SW 1271 (cell line): ENCODE results near the gene APOB.
A peak's percentile ranks its signal among the peaks of the same experiment; 100 is the strongest.

Experiments used
- DNase-seq, 2 experiments: peaks; one replicate each; lab custom pipeline; 2025; lab: John Stamatoyannopoulos, UW

The APOB gene

DNA sequence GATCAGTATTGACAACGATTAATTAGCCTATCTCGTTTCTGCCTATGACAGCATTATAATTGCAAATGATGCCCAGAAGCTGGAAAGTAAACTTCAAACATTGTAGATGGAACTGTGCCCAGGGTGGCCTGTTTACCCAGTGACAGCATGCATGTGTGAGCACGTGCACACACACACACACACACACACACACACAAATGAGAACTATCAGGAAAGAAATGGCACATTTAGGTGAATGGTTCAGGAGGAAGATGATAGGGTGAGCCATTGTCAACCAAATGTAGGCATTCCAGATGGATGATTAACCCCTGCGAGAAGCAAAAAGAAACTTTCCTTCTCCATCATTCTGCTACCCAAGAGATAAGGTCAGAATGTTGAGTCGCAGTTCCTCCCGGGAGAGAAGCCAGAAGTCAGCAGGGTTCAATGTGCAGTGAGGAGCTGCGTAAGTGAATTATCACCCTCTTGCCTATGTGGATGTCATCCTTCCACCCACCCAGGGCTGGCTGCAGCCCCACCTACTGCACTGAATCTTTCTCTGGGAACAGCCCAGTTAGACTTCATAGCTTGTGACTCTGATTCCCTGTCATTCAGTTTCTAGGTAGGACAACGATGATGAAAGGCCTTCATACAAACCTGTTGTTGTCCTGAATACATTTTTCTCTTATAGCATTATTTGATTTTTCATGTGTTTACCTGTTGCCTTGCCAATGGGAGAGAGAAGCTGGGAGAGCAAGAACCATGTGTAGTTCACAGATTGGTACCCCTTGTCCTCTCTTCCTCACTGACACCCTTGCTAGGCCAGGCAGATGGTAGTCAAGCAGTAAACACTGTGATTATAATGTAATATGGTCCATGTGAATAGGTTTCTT, 3.5 kb upstream of the APOB start:
- no peak for DNase-seq

GRCh38 chr2:21046506-21046905, 2.6 kb upstream of the APOB start:
- no peak for DNase-seq

GRCh38 chr2:21044694-21045371, 960 bp upstream of the APOB start:
- no peak for DNase-seq

GRCh38 chr2:21042958-21043743, 722 bp downstream of the APOB start:
- peak; percentile 4 to 55 for DNase-seq

- no peak for DNase-seq
Observed at GRCh38 chr2:21042708-21042957, 1.2 kb downstream of the APOB start.

DNA sequence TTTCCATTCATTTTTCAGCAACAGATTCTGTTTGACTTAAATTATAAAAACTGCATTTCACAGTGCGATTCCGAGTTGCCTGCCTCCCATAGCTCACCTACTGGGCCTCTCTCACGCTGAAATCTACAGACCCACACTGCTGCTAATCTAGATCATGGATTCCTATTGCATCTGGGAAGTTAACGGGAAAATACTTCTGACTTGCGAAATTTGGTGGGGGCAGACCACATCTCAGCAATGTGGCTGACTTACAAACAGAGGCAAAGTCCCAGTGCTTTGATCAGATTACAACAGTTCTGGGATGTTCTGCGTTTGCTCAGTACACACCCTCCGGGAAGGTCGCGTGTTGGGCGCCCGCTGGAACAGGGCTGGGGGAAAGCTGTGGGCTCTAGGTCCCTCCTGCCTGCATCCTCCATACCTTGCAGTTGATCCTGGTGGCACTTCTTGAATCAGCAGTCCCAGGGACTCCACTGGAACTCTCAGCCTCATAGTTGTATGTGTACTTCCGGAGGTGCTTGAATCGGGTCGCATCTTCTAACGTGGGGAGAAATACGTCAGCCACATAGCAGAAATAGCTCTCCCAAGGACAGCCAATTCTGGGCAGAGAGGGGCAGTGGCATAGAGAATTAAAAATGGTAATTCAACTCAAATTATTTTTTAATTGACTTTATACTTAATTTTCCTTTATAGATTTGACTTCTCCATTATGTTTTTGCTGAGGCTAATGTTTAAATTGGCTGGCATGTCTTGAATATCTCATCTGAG, 1.7 kb downstream of the APOB start:
- no peak for DNase-seq

GRCh38 chr2:21041462-21041861, 2.4 kb downstream of the APOB start:
- no peak for DNase-seq

- no peak for DNase-seq
Observed at GRCh38 chr2:21040468-21041377, 3.1 kb downstream of the APOB start.

- DNase-seq, result no peak
Observed at GRCh38 chr2:21039979-21040467, 3.9 kb downstream of the APOB start.

DNA sequence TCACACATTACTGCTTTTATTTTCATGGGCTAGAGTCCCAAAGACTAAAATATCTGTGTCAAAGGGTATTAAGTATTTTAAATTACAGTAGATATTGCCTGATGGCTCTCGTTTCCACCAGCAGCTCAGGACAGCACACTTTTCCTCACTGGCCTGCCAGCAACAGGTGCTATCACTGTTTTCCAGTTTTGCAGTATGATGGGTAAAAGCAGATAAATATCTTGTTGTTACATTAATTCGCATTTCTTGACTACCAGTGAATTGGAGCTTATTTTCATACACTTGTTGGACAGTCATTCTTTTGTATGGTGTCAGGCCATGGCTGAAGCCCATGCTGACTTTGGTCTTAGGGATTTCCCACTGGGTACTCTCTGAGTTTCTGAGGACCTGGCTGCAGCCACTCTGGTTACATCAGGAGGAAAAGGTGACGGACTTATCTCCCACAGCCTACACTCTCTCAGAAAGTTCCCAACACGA, 4.8 kb downstream of the APOB start:
- no peak for DNase-seq

DNA sequence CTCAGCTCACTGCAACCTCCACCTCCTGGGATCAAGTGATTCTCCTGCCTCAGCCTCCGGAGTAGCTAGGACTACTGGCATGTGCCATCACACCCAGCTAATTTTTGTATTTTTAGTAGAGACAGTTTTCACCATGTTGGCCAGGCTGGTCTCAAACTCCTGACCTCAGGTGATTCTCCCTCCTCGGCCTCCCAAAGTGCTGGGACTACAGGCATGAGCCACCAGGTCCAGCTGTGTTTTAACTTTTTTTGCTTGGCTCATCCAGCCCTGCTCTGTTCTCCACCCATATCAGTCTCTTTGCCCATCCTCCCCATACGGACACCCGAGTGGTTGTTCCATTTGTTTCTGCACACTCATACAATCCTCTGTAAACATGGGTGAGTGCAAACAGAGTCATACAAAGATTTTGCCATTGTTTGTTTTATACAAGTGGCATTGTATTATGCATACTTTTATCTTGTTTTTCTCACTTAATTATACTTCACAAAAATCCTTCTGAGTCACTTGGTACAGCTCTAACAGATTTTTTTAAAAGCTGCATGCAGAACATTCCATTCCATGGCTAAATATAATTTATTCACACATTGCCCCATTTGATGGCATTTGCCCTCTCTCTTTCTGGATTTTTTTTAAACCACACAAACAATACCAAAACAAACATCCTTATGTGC, 5.3 kb downstream of the APOB start:
- no peak for DNase-seq

DNA sequence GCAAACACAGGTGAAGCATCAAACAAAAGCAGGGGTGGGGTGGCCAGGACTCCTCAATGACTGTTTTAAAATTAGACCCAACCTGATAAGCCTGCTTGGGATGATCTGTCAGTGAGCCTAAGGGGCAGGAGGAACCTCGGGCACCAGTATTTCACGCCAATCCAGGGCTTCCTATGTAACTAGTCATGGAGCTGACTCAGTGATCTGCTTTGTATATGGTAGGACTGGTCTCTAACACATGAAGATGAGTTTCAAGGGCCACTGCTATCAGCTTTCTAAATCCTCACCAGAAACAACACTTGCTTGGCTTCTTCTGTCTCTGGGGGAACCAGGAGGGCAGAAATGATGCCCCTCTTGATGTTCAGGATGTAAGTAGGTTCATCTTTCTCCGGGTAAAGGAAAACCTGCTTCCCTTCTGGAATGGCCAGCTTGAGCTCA, 6.2 kb downstream of the APOB start:
- DNase-seq, result no peak

GRCh38 chr2:21036708-21037670, 6.9 kb downstream of the APOB start:
- no peak for DNase-seq

GRCh38 chr2:21035974-21036707, 7.7 kb downstream of the APOB start:
- no peak for DNase-seq

- no peak for DNase-seq
Observed at GRCh38 chr2:21035282-21035973, 8.4 kb downstream of the APOB start.

GRCh38 chr2:21034972-21035279, 8.9 kb downstream of the APOB start:
- no peak for DNase-seq

GRCh38 chr2:21034156-21034971, 9.5 kb downstream of the APOB start:
- no peak for DNase-seq
